Measurements from ENCODE around the gene GATA2. TPM values are rescaled to one million over a fixed set of nuclear protein-coding genes. Genes with fewer than 3 reads are reported as not detected.

The GATA2 gene
- total and polyA plus RNA-seq, 2 of the 8 experiments (the other 6 are each of a cell fraction or from before 2014, with no cell fraction given) = 0.03 to 0.30 TPM

GRCh38 chr3:128442949-128443348 lies 50.1 kb downstream of the GATA2 start:
- H4K20me1 ChIP-seq (replicated peaks in 1 of 2; ENCODE audit: control insufficient read depth in 1 of 2, insufficient read depth in 2 of 2, low read length in 2 of 2) = peaks cover 0 to 7% of the 10 kb centered on the region in 2 experiments
- POLR2A ChIA-PET (ENCODE audit: partially characterized antibody) = interaction anchor here (1.4 kb wide), 1 partner anchor 29 kb away, joined by 3 read pairs; no protein-coding TSS in a partner anchor

More at GRCh38 chr3:128442949-128443348, 50.1 kb downstream of the GATA2 start:
- H3K4me2 ChIP-seq (ENCODE audit: insufficient read depth in 1 of 2, low read depth in 2 of 2, low read length in 2 of 2) = no peak overlapping the region
- H3K79me1 ChIP-seq (ENCODE audit: low read depth, low read length) = no peaks in the 10 kb centered on the region; the same call in 1 of the 2 replicates
- H3K4ac ChIP-seq (replicated peaks; ENCODE audit: insufficient read length, low read depth, low read length) = no peak overlapping the region
- no peak overlapping the region for H3K56ac ChIP-seq (replicated peaks; ENCODE audit: insufficient read length, low read depth, low read length)
- 91% methylated on average over 6 of the region's 6 CpGs; no CpG with 5 or more reads in 1 of the 2 experiments for WGBS, 2 experiments (ENCODE audit: extremely low coverage in 1 of 2, insufficient coverage in 1 of 2, insufficient read length in 1 of 2, insufficient replicate concordance in 2 of 2, low coverage in 1 of 2, low lambda C conversion rate in 2 of 2, missing lambda C conversion rate in 1 of 2)
- H3K9me3 ChIP-seq (ENCODE audit: insufficient read depth in 2 of 2, low read depth in 1 of 2, low read length in 1 of 2) = no peaks in the 10 kb centered on the region
- no peak overlapping the region for H3K14ac ChIP-seq (ENCODE audit: insufficient read length)
- H3K79me2 ChIP-seq (ENCODE audit: control insufficient read depth in 1 of 2, insufficient read depth in 2 of 2, low read length in 2 of 2) = no peaks in the 10 kb centered on the region
- H3K18ac ChIP-seq (ENCODE audit: extremely low read depth, low read length) = no peak overlapping the region
- no peak overlapping the region for H2AK5ac ChIP-seq (ENCODE audit: low read depth, low read length)
- peaks cover 11% of the 10 kb centered on the region; the same call in 1 of the 2 replicates for H3K23me2 ChIP-seq (ENCODE audit: low read depth, low read length)
- FAIRE-seq (no peak), DNase-seq (ENCODE audit: low read depth in 1 of 2, low spot score in 2 of 2) (no peak)
- H4K8ac ChIP-seq (ENCODE audit: extremely low read depth, insufficient read depth, low read length) = no peak overlapping the region
- H3K4me1 ChIP-seq (replicated peaks in 1 of 4; ENCODE audit: control insufficient read depth in 3 of 4, insufficient read depth in 4 of 4, low read length in 3 of 4) = no peaks in the 10 kb centered on the region; a peak in 1 of 7 replicates
- no peak overlapping the region for H3K27ac ChIP-seq (ENCODE audit: low read depth, low read length)
- no peak overlapping the region for H2AFZ ChIP-seq (ENCODE audit: low read length)
- no peak overlapping the region for H2BK15ac ChIP-seq (ENCODE audit: low read length)
- no peak overlapping the region for H3K9ac ChIP-seq (replicated peaks in 1 of 4; ENCODE audit: extremely low read depth in 1 of 4, low read depth in 3 of 4, low read length in 3 of 4)
- no peaks in the 10 kb centered on the region for H3K36me3 ChIP-seq (ENCODE audit: control insufficient read depth in 2 of 4, insufficient read depth in 4 of 4, low read length in 3 of 4)
- H4K5ac ChIP-seq (ENCODE audit: insufficient read length, low read depth, low read length) = no peak overlapping the region
- TF ChIP-seq CHD1 (IDR thresholded peaks at IDR 0.05; ENCODE audit: low read depth, low read length) (no peak), ATF2 (IDR thresholded peaks at IDR 0.05; ENCODE audit: low read length) (no peak), POLR2AphosphoS5 (IDR thresholded peaks at IDR 0.05; ENCODE audit: low read depth, low read length) (no peak), JUND (IDR thresholded peaks at IDR 0.05; ENCODE audit: low read length) (no peak), HDAC2 (IDR thresholded peaks at IDR 0.05; ENCODE audit: borderline replicate concordance in 1 of 2, low read depth in 2 of 2, low read length in 2 of 2) (no peak), ASH2L (IDR thresholded peaks at IDR 0.05; ENCODE audit: low read length) (no peak)
- H3K27me3 ChIP-seq (replicated peaks in 1 of 4; ENCODE audit: control insufficient read depth in 3 of 4, extremely low read depth in 1 of 4, insufficient read depth in 3 of 4, low read length in 3 of 4) = peaks cover 0 to 6% (median 2%) of the 10 kb centered on the region in 4 experiments; a peak in 5 of 7 replicates
- CTCF ChIA-PET (ENCODE audit: partially characterized antibody) = interaction anchor here (0.6 to 12.6 kb wide), 6 partner anchors 9 to 657 kb away, joined by 3 to 144 read pairs (median 8); partner anchors contain the start of gene DNAJB8
- H3K4me3 ChIP-seq (ENCODE audit: extremely low read depth in 1 of 4, insufficient read depth in 2 of 4, low read depth in 3 of 4, low read length in 4 of 4) = no peak overlapping the region
- no peak overlapping the region for H2BK5ac ChIP-seq (ENCODE audit: low read depth, low read length)
- H2BK120ac ChIP-seq (replicated peaks; ENCODE audit: low read depth, low read length) = no peak overlapping the region
- no peak overlapping the region for H3K23ac ChIP-seq (ENCODE audit: insufficient read length)
- H2BK12ac ChIP-seq (ENCODE audit: low read depth, low read length) = no peak overlapping the region
- H4K91ac ChIP-seq (replicated peaks; ENCODE audit: insufficient read length, low read length) = no peak overlapping the region
- H2BK20ac ChIP-seq (ENCODE audit: low read length) = no peak overlapping the region
